Measurements from ENCODE around the gene KCNJ1. TPM values are rescaled to one million over a fixed set of nuclear protein-coding genes. Genes with fewer than 3 reads are reported as not detected.

The KCNJ1 gene
- total RNA-seq, 2 donors from 2014 or later: not detected

DNA sequence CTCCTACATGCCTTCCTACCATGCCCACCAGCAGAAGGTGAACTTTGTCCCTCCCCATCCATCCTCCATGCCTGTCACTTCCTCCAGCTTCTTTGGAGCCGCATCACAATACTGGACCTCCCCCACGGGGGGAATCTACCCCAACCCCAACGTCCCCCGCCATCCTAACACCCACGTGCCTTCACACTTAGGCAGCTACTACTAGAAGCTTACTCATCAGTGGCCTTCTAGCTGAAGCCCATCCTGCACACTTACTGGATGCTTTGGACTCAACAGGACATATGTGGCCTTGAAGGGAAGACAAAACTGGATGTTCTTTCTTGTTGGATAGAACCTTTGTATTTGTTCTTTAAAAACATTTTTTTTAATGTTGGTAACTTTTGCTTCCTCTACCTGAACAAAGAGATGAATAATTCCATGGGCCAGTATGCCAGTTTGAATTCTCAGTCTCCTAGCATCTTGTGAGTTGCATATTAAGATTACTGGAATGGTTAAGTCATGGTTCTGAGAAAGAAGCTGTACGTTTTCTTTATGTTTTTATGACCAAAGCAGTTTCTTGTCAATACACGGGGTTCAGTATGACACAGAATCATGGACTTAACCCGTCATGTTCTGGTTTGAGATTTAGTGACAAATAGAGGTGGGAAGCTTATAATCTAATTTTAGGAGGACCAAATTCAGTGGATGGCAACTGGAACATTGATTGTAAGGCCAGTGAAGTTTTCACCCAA lies 56.1 kb downstream of the KCNJ1 start:
- DNase-seq (no peak), ATAC-seq (no peak)
- intact Hi-C loops (cut with DNase I, micrococcal nuclease): no loop called here

DNA sequence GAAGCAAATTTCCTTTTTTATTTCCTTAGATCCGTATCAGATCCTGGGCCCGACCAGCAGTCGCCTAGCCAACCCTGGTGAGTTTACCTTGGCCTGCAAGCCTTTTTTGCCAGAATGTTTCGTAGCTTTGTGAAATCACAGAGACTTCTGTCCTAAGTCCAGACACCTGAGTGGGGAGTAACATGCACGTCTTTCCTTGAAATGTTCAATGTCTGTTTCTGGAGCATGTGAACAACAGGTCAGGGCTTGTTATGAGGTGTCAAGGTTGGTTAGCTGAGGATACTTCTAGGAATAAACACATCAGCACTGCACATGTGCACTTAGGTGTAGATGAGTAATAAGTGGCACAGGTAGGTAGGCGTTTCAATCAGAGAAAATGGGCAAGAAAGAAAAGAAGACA lies 58.0 kb downstream of the KCNJ1 start:
- ATAC-seq (no peak), DNase-seq (no peak)
- intact Hi-C loops (cut with DNase I, micrococcal nuclease): no loop called here

DNA sequence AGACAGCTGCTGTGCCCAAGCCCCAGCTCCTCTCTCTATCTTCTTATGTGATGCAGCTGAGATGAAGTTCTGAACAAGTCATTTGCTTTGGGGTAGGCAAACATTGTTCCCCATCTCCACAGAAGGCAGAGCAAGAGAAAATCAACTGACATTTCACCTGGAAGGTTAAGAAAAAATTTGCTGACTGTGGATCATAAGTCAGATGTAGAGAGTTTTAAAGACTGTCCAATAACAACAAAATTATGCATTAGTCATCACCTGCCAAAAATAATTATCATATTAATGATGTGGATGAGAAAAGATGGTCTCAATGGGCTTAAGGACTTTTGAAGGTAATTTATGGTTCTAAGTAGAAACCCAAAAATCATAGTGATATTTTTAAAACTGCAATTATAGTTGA lies 59.2 kb downstream of the KCNJ1 start:
- no peak for DNase-seq
- ATAC-seq: no peak
- intact Hi-C loops (cut with DNase I, micrococcal nuclease): no loop called here

DNA sequence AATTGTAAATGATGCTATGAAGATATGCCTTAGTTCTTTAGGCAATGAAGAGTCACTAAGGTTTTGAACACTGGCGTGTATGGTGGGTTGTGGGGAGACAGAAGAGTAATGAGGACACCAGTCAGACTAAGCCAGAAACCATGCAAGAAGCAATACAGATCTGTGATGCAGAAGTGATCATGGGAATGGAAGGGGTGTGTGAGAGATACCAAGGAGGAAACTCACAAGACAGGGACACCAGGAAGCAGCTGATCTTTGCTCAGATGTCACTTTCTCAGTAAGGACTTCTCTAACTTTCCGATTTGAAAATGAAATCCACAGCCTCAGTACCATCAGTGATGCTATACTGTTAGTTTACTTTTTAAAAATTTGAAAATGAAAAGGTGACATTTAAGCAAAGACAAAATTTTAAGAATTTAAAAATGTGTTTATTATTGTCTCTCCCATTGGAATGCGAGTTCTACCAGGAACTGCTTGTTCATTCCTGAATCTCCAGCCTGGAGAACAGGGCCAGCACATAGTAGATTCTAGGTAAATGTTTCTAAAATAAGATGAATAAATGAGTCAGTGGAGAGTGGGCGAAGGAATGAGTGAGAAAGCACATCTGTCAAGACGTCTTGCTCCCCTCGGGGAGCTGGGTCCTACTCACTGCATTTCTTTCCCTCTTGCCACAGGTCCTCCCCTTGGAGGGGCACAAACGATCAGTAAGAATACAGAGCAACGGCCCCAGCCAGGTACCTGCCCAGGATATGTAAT lies 60.4 kb downstream of the KCNJ1 start:
- intact Hi-C loops (cut with DNase I, micrococcal nuclease): no loop called here
- ATAC-seq (no peak), DNase-seq (no peak)

DNA sequence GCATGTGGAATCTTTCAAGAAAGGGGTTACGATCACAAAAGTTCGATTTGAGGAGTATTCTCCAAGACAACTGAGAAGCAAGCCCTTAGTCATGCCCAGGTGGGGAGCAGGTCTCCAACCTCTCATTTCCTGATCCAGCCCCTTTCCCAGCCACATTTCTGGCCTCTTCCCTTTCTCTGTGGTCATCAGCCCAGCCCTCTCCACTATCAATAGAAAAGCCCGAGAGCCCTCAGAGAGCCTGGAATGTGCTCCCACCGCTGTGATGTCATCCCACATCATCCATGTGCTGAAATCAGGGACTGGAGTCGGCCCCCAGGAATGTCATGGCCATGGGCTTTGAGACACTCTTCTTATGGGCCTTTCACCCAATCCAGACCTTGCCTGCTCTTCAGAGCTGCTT lies 62.6 kb downstream of the KCNJ1 start:
- intact Hi-C loops (cut with DNase I, micrococcal nuclease): no loop called here
- ATAC-seq: no peak
- DNase-seq: no peak

DNA sequence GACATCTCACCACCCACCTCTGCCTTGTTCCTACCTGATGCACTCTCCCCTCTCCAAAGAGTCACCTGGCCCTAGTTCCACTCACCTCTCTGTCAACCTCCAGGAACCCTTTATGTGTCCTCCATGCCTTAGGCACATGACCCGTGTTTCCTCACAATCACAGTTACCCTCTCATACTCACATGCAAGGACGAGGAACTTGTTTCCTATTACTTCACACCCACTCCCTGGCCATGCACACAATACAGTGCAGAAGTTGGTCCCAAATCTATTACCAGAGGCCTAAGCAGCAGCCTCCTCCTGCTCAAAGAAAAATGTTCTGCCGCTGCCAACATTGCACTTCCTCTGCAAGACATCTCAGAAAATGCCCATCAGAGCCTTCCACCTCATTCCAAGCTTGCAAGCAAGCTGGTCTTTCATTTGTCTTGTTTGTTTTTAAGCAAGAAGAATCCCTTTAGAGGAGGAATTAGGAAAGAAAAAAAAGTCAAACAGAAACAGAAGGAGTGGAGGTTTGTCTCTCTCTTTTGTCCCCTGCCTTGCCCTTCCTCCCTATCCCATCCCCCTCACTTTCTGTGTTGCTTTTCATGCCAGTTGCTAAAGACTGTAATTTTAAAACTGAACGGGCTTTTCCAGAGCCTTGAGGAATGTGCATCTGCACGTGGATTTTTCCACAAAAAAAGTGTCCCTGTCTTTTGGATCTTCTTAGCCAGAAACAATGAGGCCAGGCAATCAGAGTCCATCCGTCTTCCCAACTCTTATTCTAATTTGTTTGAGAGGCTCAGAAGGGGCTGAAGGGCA lies 63.4 kb downstream of the KCNJ1 start:
- DNase-seq: no peak
- intact Hi-C loops (cut with DNase I, micrococcal nuclease): no loop called here
- ATAC-seq: no peak

DNA sequence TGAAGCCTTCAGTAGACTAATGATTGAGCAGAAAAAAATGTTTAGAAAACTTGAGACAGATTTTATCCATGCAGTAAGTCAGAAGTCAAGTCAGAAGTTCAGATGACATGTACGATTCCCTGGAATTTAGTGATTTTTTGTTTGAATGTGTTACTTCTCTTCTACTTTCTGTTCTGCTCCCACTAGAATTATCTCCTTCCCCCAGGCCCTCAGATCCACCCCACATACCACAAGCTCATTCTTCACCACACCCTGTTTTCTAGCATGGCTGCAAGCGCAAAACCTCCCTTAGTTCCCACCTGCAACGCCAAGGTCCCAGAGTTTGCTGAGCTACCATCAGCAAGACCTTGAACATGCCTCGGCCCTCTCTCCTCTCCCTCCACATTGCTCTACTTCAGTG lies 64.1 kb downstream of the KCNJ1 start:
- ATAC-seq: no peak
- intact Hi-C loops (cut with DNase I, micrococcal nuclease): no loop called here
- no peak for DNase-seq

DNA sequence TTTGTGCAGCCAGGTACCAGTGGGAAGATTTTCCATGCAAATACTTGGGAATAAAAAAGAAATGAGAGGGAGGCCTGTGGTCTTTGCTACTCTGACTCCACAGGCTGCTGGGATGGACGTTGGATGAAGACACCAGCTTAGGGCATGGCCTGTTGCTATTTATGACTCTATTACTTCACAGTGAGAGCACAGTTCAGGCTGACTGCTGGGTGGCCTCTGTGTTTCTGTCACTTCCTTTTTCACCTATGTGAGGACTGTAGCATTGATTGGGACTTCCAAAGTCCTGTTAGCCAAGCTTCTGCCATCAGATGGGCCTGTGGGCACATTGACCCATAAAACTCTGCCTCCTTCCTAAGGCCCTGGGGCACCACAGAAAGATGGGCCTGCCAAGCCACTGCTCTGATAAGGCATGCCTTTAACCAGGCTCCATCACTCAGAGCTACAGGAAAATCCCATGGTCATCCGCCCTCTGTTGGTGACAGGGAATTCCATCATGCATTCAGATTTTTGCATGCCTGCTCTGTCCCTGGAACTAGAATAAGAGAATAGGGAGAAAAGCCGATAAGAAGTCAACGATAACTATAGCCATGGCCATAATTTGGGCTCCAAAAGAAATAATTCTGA lies 64.6 kb downstream of the KCNJ1 start:
- ATAC-seq (no peak), DNase-seq (no peak)

DNA sequence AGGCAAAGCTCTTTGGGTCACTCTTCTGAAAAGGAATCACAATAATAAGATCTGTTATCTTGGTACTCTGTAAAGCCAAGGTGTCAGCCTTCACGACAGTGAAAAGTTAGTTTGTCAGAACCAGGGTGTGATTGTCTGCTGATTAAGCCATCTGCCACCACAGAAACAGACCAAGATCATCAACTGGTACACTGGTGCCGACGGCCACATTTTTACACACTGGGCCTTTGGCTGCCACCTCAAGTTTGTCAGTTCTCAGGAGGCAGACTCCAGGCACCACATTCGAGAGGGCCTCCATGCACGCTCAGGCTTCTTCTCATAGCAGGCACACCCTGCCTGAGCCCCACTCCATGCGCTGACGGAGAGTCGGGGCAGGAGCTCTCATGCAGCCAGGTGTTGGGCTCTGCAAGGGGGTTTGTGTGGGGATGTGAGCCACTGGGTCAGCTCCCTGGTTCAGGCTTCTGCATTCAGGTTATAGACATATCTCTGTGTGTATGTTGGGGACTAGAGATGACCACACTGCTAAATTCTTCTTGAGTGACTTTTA lies 66.2 kb downstream of the KCNJ1 start:
- no peak for ATAC-seq
- DNase-seq: no peak
- intact Hi-C loops (cut with DNase I, micrococcal nuclease): no loop called here

More for the DNA sequence above, 64.6 kb downstream of the KCNJ1 start:
- intact Hi-C loops (cut with DNase I, micrococcal nuclease): no loop called here

DNA sequence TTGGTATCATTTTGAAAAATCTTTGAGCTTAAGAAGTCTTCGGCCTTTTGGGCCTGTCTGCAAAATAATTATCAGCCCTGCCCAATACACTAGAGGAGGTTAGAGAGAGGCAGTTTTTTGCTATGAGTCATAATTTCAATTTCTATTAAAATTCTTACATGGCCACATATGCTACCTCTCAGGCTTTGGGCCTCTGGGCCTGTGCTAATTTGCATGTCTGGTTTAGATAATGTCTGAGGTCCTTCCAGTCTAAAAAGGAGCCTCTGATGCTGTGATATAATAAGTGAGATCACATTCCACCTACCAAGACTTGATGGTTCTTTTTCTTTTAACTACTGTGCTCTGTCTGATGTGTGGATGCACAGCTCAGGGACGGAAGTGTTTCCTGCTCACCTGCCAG lies 70.8 kb downstream of the KCNJ1 start:
- ATAC-seq (no peak), DNase-seq (no peak)
- intact Hi-C loops (cut with DNase I, micrococcal nuclease): no loop called here

DNA sequence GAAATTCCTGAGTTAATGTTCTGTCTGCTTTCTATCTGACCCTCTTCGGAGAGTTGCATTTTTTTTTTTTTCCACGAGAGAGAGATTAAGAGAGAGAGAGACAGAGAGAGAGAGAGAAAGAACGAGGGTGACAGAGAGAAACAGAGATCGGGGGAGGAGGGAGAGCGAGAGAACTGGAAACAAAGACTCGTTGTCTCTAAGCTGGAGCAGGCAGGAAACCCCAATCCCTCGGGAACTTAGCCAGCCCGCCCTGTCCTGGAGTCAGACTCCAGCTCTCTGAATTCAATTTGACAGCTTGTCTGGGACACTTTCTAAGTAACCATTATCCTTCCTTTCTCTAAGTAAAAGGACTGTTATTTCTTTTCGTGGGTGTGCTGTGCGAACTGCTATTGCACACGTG lies 76.9 kb downstream of the KCNJ1 start:
- no peak for DNase-seq
- intact Hi-C loops (cut with DNase I, micrococcal nuclease): no loop called here
- ATAC-seq: no peak

DNA sequence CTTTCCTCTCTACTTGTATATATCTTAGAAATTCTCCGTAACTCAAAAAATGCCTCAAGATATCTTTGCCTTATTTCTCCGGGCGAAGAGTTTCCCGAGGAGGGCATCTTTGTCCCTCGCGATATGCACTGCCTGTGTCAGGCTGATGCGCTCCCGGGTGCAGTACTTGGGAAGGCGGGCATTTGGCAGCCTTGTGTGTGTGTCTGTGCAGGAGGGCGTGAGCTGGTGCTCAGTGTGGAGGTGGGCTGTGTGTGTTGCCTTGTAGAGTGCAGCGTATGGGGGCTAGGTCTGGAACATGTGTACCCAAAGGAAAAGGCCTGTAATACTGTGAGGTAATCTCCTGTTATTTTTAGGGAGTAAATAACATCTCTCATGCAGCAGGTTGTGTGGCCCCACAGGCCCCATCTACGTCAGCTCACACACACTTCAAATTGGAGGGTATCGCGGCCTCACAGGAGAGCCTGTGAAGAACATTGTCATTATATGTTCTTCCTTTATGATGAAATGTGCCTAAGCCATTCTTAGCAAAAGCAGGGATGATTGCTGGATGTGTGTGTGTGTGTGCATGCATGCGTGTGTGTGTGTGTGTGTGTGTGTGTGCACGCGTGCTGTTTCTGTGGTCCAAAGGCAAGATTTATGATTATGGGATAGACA lies 77.5 kb downstream of the KCNJ1 start:
- intact Hi-C loops (cut with DNase I, micrococcal nuclease): no loop called here
- DNase-seq (no peak), ATAC-seq (no peak)

Other genes starting within 250 kb of the KCNJ1 start
- 10 to 100 TPM in 1 of 2 donors, 1 to 10 TPM in 1; 5.6 to 10.6 TPM for gene FLI1, start 173.2 kb downstream of the KCNJ1 start, total RNA-seq
- under 1 TPM; 0.12 to 0.89 TPM for gene KCNJ5, start 24.1 kb upstream of the KCNJ1 start, total RNA-seq
- under 1 TPM; 0.20 to 0.37 TPM for gene TP53AIP1, start 75.6 kb upstream of the KCNJ1 start, total RNA-seq